LHCN-M2 (cell line): ENCODE results near the gene OR51D1. TPM values are rescaled to one million over a fixed set of nuclear protein-coding genes. Genes with fewer than 3 reads are reported as not detected.

Source experiments
- DNase-seq: peaks from one replicate; pipeline ENCODE4 v3.0.0-alpha.2; 2012; ENCODE audit warnings: low read depth
- total RNA-seq: library from RNA; depleted of rRNA; stranded (reverse); fragments of >200 nt; gene quantifications from 2 replicates; pipeline ENCODE4 v1.2.3, GENCODE V29; 2014; rRNA removed

OR51D1 gene
- total RNA-seq, 1 experiment from 2014 or later, result not detected

DNA sequence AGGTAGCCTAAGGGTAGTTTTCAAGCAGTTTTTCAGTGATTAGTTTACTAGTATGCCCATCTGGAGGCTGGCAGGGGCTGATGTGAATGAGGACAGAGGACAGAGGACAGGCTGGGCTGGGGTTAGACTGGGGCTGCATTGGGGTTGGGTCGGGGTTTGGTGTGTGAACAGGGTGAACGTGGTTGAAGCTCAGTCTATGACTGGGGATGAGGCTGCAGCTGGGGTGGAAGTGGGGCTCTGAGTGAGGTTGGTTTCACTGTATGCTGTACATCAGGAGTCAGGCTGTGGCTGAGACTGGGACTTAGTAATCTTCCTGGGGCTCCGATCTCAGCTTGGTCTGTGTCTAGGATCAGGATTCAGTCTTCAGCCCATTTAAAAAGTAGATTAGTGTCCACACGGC is 7.0 kb downstream of the OR51D1 start:
- no peak for DNase-seq

GRCh38 chr11:4645974-4646373 is 8.7 kb downstream of the OR51D1 start:
- DNase-seq, result no peak

GRCh38 chr11:4647766-4648165 is 10.5 kb downstream of the OR51D1 start:
- DNase-seq, result no peak

DNA sequence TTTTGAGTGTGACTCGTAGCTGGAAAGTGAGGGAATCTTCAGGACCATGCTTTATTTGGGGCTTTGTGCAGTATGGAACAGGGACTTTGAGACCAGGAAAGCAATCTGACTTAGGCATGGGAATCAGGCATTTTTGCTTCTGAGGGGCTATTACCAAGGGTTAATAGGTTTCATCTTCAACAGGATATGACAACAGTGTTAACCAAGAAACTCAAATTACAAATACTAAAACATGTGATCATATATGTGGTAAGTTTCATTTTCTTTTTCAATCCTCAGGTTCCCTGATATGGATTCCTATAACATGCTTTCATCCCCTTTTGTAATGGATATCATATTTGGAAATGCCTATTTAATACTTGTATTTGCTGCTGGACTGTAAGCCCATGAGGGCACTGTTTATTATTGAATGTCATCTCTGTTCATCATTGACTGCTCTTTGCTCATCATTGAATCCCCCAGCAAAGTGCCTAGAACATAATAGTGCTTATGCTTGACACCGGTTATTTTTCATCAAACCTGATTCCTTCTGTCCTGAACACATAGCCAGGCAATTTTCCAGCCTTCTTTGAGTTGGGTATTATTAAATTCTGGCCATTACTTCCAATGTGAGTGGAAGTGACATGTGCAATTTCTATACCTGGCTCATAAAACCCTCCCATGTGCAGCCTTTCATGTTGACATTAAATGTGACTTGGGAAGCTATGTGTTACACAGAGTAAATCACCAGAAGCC is 17.5 kb downstream of the OR51D1 start:
- no peak for DNase-seq

DNA sequence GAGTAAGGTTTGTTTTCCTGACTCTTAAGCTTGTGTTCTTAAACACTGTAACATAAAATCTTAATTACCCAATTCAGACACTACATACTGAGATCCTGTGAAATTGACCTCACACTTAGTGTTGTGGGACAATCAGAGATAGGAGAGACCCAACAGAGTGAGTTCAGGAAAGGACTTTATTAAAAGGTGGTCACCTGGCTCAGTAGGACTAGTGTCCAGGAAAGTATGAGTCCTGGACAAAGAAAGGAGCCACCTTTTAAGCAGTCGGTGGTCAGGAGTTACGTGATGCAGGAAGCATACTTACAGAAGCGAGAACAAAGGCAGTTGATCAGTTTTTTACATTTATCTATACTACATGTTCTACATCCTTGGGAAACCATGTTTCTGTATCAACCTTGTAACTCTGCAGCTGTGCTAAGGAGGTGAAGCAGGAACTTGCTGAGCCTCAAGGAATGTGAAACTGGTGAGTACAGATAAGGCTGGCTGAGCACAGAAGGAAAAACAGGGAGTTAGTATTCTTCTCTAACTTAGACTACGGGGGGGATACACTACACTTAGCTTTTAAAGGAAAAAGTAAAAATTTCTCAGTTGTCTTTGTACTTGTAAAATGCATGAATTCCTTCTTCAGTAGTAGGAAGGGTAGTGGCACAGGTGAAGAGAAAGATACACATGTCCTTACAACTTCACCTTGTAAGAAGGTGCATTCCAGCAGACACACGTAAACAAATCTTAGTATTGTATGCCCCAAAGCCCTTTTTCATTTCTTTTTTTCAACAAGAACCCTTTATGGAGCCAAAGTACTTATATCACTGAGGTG is 21.6 kb downstream of the OR51D1 start:
- no peak for DNase-seq

GRCh38 chr11:4662876-4663275 is 25.6 kb downstream of the OR51D1 start:
- DNase-seq, result no peak

DNA sequence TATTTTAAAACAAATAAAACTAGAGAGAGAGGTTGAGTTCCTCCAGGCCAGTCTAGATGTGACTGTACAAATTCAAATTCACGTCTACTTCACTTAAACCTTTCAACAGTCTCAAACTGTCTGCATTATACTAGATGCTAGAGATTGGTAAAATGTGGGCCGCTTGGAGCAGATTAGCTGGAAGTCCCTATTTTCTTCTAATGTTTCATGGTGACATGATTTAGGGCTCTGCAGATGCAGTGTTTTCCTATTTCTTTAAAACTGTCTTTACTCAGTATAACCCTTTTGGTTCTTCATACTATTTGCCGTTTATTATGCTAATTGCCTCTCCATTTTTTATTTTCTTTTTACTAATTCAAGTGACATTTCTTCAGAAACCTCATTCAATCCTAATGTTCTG is 26.9 kb downstream of the OR51D1 start:
- DNase-seq, result no peak

DNA sequence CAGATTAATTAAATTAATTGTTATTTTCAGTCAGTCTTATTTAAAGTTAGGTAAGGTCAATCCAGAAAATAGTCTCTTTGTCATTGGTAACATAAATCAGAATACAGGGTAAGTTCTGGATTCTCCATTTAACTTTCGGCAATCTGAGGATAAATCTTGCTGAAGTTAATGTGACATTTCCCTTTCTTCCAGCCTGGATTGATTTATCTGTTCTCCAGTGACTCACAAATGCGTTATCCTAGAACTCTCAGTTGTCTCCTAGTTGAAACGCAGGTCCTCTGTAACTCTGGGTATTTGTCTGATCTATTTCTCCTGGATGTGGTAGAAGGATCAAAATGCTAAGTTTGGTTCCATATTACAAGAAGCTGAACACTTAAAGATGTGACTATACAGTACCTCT is 27.5 kb downstream of the OR51D1 start:
- DNase-seq, result no peak

DNA sequence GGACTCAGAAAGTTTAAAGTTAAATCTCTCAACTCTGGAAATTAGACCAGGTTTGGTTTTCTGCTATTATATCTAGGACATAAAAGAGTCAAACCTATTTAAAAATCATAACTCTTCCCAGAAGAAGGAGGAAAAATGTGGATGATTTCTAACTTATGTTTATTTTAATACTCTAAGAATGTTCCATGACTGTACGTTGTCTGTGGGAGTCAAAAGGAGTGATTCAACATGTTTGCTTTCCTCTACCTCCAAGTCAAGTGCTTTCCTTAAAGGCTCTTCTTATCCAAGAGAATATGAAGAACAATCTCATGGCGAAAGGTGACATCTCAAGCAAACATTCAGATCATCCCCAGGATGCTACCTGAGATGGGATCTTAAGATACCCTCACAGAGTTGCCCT is 28.1 kb downstream of the OR51D1 start:
- DNase-seq, result no peak

- DNase-seq, result no peak
Measured at GRCh38 chr11:4671741-4672140, 34.5 kb downstream of the OR51D1 start.

- DNase-seq, result peak; percentile 45
Measured at GRCh38 chr11:4672470-4672869, 35.2 kb downstream of the OR51D1 start.

DNA sequence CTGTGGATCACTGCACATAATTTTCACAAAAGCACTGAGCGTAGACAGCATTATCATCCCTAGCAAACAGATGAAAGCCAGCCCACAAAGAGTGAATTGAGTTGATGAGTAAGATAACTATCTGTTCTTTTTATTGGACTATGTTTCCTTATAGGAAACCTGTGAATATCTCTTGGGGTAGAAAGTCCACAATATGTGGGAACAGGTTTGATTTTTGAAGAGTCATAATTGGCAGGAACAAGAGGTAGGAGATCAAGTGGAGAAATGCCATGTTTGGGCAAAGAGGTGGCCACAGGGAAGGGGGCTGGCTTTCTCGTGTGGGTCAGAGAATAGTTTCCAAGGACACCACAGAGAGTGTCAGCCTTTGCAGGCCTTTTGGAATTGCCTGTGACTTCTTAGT is 36.5 kb downstream of the OR51D1 start:
- DNase-seq, result no peak

- DNase-seq, result no peak
Measured at GRCh38 chr11:4677948-4678347, 40.7 kb downstream of the OR51D1 start.

DNA sequence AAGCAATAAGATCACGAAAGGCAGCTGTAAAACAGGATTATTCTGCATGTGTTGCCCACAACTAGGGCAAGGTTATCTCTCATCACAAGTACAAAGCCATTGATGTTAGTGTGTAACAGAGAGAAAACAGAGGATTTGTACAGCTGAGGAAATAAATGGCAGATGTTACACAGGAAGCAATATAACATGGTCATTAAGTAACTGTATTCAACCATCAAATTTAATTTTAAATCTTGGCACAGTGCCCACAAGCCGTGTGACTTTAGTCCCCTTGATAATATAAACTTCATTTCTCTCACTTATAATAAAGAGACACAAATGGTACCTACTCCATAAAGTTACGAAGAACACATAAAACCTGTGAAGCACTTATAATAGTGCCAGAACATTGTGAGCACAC is 43.1 kb downstream of the OR51D1 start:
- no peak for DNase-seq

DNA sequence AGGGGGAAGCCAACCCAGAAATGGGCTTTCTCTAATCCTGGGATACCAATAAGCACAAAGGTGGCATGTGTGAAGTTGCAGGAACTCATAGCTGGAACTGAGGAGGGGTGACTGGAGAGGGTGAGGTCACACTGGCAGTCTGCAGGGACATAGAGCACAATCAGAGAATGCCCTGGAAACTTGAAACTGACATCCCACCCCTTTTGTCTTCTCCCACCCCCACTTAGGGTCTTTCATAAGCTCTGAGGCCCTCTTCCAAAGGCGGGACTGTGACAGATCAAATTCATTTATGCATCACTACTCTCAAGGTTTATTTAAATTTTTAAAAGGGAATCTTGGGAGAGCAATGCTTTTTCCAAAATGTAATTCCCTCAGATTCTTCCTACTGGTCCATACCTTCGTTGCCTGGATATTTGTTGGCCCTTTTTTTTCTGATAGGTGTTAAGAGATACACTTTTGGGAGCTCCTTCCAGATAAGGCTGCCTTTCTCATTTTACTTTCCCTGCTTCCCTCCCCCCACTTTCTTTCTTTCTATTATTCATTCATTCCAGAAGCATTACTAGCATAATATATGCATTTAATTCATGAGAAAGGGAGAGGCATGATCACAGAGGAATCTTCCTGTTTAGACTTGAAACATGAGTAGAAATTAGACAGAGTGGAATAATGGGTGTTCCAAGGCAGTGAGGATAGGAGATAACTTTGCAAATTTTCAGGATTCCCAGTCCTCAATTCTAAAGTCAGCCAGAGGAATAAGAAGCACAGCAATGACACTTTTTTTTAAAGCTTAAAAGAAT is 45.5 kb downstream of the OR51D1 start:
- DNase-seq, result no peak

- DNase-seq, result no peak
Measured at GRCh38 chr11:4684631-4685285, 47.5 kb downstream of the OR51D1 start.

Other genes with a start within 250 kb of the OR51D1 start
- 11.4 and 15.0 TPM in 2 replicates for gene TRIM21, start 243.8 kb upstream of the OR51D1 start, total RNA-seq
- not detected in 2 replicates for gene OR52K2, start 188.2 kb upstream of the OR51D1 start, total RNA-seq
- gene OR52K1, start 154.8 kb upstream of the OR51D1 start, total RNA-seq, result not detected in 2 replicates
- not detected in 2 replicates for gene OR52M1, start 92.3 kb upstream of the OR51D1 start, total RNA-seq
- not detected in 2 replicates for gene OR52I2, start 55.7 kb upstream of the OR51D1 start, total RNA-seq
- gene OR52I1, start 43.4 kb upstream of the OR51D1 start, total RNA-seq, result not detected in 2 replicates
- 13.7 and 19.3 TPM in 2 replicates for gene TRIM68, start 29.2 kb upstream of the OR51D1 start, total RNA-seq
- gene OR51E1, start 6.5 kb downstream of the OR51D1 start, total RNA-seq, result not detected in 2 replicates
- not detected in 2 replicates for gene OR51E2, start 60.4 kb downstream of the OR51D1 start, total RNA-seq
- gene MMP26, start 67.3 kb downstream of the OR51D1 start, total RNA-seq, result not detected in 2 replicates
- gene OR51F1, start 132.5 kb downstream of the OR51D1 start, total RNA-seq, result not detected in 2 replicates
- gene OR52R1, start 166.9 kb downstream of the OR51D1 start, total RNA-seq, result not detected in 2 replicates
- not detected in 2 replicates for gene OR51F2, start 183.8 kb downstream of the OR51D1 start, total RNA-seq
- not detected in 2 replicates for gene OR51S1, start 211.7 kb downstream of the OR51D1 start, total RNA-seq
- gene OR51T1, start 244.4 kb downstream of the OR51D1 start, total RNA-seq, result not detected in 2 replicates